Breast epithelium (tissue), 3 donors: Measurements from ENCODE around the gene PTPDC1.
"Not testable (repeated sequence)": the region's sequence is repeated elsewhere in the genome, so short reads cannot be mapped to it uniquely, and the experiment has no call there.

Source experiments
- POLR2A ChIP-seq: fragments of 450-650 bp; IDR thresholded peaks from one replicate; pipeline ENCODE4 v1.6.1; 2016; ENCODE audit warnings: antibody characterized with exemption, mild to moderate bottlenecking, moderate library complexity
- POLR2AphosphoS5 ChIP-seq, 3 donors: sonication (generic); formaldehyde crosslinking; IDR thresholded peaks; one replicate each; pipeline ENCODE4 v1.6.1; 2017; ENCODE audit warnings: antibody characterized with exemption in 3 of 3
- TF ChIP-seq, protein P1 (sequence below), 3 donors: fragments of 450-650 bp; IDR thresholded peaks; one replicate each; pipeline ENCODE4 v1.5.1; 2016 to 2017; ENCODE audit warnings: antibody characterized with exemption in 3 of 3, mild to moderate bottlenecking in 3 of 3, moderate library complexity in 3 of 3

DNA sequence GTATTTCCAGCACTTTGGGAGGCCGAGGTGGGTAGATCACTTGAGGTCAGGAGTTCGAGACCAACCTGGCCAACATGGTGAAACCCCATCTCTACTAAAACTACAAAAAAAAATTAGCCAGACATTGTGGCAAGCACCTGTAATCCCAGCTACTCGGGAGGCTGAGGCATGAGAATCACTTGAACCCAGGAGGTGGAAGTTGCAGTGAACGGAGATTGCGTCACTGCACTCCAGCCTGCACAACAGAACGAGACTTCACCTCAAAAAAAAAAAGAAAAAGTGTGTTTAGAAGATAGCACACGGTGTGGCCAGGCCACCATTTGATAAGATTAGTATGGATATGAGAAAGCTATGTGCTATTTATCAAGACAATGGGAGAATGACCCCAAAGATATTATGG, 35.8 kb downstream of the PTPDC1 start:
- TF ChIP-seq, protein P1, sequence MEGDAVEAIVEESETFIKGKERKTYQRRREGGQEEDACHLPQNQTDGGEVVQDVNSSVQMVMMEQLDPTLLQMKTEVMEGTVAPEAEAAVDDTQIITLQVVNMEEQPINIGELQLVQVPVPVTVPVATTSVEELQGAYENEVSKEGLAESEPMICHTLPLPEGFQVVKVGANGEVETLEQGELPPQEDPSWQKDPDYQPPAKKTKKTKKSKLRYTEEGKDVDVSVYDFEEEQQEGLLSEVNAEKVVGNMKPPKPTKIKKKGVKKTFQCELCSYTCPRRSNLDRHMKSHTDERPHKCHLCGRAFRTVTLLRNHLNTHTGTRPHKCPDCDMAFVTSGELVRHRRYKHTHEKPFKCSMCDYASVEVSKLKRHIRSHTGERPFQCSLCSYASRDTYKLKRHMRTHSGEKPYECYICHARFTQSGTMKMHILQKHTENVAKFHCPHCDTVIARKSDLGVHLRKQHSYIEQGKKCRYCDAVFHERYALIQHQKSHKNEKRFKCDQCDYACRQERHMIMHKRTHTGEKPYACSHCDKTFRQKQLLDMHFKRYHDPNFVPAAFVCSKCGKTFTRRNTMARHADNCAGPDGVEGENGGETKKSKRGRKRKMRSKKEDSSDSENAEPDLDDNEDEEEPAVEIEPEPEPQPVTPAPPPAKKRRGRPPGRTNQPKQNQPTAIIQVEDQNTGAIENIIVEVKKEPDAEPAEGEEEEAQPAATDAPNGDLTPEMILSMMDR (IDR thresholded peaks at IDR 0.05) = not testable (repeated sequence)
- not testable (repeated sequence) for TF ChIP-seq POLR2A; POLR2AphosphoS5 (IDR thresholded peaks at IDR 0.05)
